ENCODE measurements around the gene CTTNBP2NL.

- TF ChIP-seq EZH2 (IDR thresholded peaks at IDR 0.05; ENCODE audit: low read depth) (no peak), CTCF (conservative IDR thresholded peaks at IDR 0.05) (no peak)
Measured at GRCh38 chr1:112381324-112382076, 14.5 kb upstream of the CTTNBP2NL start.

All from PC-9 (cell line).